HepG2 (cell line): ENCODE results near the gene TNKS1BP1. TPM values are rescaled to one million over a fixed set of nuclear protein-coding genes. Genes with fewer than 3 reads are reported as not detected.

Experiments used
- GZF1 ChIP-seq: sonication (generic); formaldehyde crosslinking; IDR thresholded peaks from 2 replicates; pipeline ENCODE4 v1.5.1; 2020; ENCODE audit warnings: mild to moderate bottlenecking, missing genetic modification reagents
- HMG20B ChIP-seq: conservative IDR thresholded peaks from 2 replicates; pipeline ENCODE4 v1.6.1; 2016; ENCODE audit warnings: missing genetic modification reagents, missing compliant biosample characterization
- MAF1 ChIP-seq: sonication (generic); formaldehyde crosslinking; IDR thresholded peaks from 2 replicates; pipeline ENCODE4 v1.5.0; 2020; ENCODE audit warnings: missing genetic modification reagents, borderline replicate concordance
- SIX4 ChIP-seq: sonication (generic); formaldehyde crosslinking; IDR thresholded peaks from 2 replicates; pipeline ENCODE4 v1.4.0; 2020; ENCODE audit warnings: missing genetic modification reagents
- TP53 ChIP-seq: sonication (generic); formaldehyde crosslinking; conservative IDR thresholded peaks from 2 replicates; pipeline ENCODE4 v1.4.0; 2020; ENCODE audit warnings: missing genetic modification reagents
- ZNF350 ChIP-seq: sonication (generic); formaldehyde crosslinking; IDR thresholded peaks from 2 replicates; pipeline ENCODE4 v1.4.0; 2020; ENCODE audit warnings: mild to moderate bottlenecking, low read depth, missing genetic modification reagents, borderline replicate concordance
- polyA plus RNA-seq, 8 experiments: library from polyadenylated mRNA; depleted of rRNA in 3 of 8; stranded (reverse) in 7 of 8; unstranded in 1 of 8; fragments of >200 nt; fragmentation: Illumina TruSeq in 4 of 8; extraction: Trizol in 4 of 8; gene quantifications; 2 replicates each; pipeline versions ENCODE4 v1.2.1 to v1.2.3, GENCODE V29; 2011 to 2016; ENCODE audit warnings: low read depth in 4 of 8, missing spikeins in 1 of 8, mixed read lengths in 1 of 8; ENCODE audit not compliant: insufficient read depth in 1 of 8
- total RNA-seq, 5 experiments: library from RNA; depleted of rRNA; stranded (reverse); fragments of >200 nt; fragmentation: Illumina TruSeq; extraction: Trizol; gene quantifications; 2 replicates each; pipeline ENCODE4 v1.2.3, GENCODE V29; 2016; ENCODE audit warnings: low read depth in 1 of 5
- TF ChIP-seq, protein P1 (sequence below): sonication (generic); formaldehyde crosslinking; IDR thresholded peaks from 2 replicates; pipeline ENCODE4 v1.4.0; 2020; ENCODE audit warnings: missing genetic modification reagents, borderline replicate concordance
- TF ChIP-seq, protein P2 (sequence below): sonication (generic); formaldehyde crosslinking; conservative IDR thresholded peaks from 2 replicates; pipeline ENCODE4 v1.8.0; 2022; ENCODE audit warnings: mild to moderate bottlenecking, moderate library complexity, missing genetic modification reagents
- TF ChIP-seq, protein P3 (sequence below): sonication (generic); formaldehyde crosslinking; IDR thresholded peaks from 2 replicates; pipeline ENCODE4 v1.9.0; 2021; ENCODE audit warnings: mild to moderate bottlenecking, missing genetic modification reagents
- TF ChIP-seq, protein P4 (sequence below): IDR thresholded peaks from 2 replicates; pipeline ENCODE4 v1.6.1; 2012; ENCODE audit warnings: inconsistent platforms
- TF ChIP-seq, protein P5 (sequence below): fragments of 450-650 bp; IDR thresholded peaks from 2 replicates; pipeline ENCODE4 v1.6.1; 2017; ENCODE audit warnings: mild to moderate bottlenecking
- TF ChIP-seq, protein P6 (sequence below): sonication (generic); formaldehyde crosslinking; IDR thresholded peaks from 2 replicates; pipeline ENCODE4 v1.4.0; 2020; ENCODE audit warnings: missing genetic modification reagents, borderline replicate concordance

The TNKS1BP1 gene
- total and polyA plus RNA-seq, 2 of the 13 experiments (the other 11 are each of a cell fraction or from before 2014, with no cell fraction given), result 13.7 to 15.0 TPM

DNA sequence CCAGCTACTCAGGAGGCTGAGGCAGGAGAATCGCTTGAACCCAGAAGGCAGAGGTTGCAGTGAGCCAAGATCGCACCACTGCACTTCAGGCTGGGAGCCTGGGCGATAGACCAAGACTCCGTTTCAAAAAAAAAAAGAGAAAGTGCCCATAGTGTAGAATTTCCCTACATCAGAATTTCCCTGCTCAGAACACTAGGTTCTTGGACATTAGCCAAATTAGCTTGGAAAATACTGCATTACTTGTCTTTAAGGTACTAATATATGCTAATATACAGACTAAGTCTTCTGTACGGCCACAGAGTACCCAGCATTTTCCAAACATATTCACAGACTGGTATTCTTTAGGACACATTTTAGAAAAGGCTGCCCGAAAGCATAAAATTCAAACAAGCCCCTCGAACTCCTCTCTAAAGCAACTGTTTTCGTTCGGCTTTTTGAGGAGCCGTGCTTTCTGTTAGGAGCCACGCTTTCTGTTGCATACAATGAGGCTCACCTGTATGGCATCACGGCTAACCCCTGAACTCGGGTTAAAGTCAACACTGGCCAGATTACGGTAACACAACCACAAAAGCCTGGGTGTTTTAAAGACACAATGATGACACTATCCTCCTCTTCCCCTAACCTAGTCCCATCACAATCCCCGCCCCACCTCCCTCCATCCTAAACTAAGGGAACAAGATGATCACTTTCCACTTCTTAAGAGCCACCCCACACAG, 18.4 kb downstream of the TNKS1BP1 start (continued):
- TF ChIP-seq ZNF350, result no peak
- TF ChIP-seq GZF1, result peak; percentile 73; the same call in 1 of the 2 replicates
- TF ChIP-seq, protein P1, sequence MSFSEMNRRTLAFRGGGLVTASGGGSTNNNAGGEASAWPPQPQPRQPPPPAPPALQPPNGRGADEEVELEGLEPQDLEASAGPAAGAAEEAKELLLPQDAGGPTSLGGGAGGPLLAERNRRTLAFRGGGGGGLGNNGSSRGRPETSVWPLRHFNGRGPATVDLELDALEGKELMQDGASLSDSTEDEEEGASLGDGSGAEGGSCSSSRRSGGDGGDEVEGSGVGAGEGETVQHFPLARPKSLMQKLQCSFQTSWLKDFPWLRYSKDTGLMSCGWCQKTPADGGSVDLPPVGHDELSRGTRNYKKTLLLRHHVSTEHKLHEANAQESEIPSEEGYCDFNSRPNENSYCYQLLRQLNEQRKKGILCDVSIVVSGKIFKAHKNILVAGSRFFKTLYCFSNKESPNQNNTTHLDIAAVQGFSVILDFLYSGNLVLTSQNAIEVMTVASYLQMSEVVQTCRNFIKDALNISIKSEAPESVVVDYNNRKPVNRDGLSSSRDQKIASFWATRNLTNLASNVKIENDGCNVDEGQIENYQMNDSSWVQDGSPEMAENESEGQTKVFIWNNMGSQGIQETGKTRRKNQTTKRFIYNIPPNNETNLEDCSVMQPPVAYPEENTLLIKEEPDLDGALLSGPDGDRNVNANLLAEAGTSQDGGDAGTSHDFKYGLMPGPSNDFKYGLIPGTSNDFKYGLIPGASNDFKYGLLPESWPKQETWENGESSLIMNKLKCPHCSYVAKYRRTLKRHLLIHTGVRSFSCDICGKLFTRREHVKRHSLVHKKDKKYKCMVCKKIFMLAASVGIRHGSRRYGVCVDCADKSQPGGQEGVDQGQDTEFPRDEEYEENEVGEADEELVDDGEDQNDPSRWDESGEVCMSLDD (CRISPR knock-in tag), result no peak
- no peak for TF ChIP-seq SIX4 (CRISPR knock-in tag)
- TF ChIP-seq, protein P2, sequence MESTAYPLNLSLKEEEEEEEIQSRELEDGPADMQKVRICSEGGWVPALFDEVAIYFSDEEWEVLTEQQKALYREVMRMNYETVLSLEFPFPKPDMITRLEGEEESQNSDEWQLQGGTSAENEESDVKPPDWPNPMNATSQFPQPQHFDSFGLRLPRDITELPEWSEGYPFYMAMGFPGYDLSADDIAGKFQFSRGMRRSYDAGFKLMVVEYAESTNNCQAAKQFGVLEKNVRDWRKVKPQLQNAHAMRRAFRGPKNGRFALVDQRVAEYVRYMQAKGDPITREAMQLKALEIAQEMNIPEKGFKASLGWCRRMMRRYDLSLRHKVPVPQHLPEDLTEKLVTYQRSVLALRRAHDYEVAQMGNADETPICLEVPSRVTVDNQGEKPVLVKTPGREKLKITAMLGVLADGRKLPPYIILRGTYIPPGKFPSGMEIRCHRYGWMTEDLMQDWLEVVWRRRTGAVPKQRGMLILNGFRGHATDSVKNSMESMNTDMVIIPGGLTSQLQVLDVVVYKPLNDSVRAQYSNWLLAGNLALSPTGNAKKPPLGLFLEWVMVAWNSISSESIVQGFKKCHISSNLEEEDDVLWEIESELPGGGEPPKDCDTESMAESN (CRISPR knock-in tag), result no peak
- no peak for TF ChIP-seq MAF1 (CRISPR knock-in tag)
- TF ChIP-seq, protein P3, sequence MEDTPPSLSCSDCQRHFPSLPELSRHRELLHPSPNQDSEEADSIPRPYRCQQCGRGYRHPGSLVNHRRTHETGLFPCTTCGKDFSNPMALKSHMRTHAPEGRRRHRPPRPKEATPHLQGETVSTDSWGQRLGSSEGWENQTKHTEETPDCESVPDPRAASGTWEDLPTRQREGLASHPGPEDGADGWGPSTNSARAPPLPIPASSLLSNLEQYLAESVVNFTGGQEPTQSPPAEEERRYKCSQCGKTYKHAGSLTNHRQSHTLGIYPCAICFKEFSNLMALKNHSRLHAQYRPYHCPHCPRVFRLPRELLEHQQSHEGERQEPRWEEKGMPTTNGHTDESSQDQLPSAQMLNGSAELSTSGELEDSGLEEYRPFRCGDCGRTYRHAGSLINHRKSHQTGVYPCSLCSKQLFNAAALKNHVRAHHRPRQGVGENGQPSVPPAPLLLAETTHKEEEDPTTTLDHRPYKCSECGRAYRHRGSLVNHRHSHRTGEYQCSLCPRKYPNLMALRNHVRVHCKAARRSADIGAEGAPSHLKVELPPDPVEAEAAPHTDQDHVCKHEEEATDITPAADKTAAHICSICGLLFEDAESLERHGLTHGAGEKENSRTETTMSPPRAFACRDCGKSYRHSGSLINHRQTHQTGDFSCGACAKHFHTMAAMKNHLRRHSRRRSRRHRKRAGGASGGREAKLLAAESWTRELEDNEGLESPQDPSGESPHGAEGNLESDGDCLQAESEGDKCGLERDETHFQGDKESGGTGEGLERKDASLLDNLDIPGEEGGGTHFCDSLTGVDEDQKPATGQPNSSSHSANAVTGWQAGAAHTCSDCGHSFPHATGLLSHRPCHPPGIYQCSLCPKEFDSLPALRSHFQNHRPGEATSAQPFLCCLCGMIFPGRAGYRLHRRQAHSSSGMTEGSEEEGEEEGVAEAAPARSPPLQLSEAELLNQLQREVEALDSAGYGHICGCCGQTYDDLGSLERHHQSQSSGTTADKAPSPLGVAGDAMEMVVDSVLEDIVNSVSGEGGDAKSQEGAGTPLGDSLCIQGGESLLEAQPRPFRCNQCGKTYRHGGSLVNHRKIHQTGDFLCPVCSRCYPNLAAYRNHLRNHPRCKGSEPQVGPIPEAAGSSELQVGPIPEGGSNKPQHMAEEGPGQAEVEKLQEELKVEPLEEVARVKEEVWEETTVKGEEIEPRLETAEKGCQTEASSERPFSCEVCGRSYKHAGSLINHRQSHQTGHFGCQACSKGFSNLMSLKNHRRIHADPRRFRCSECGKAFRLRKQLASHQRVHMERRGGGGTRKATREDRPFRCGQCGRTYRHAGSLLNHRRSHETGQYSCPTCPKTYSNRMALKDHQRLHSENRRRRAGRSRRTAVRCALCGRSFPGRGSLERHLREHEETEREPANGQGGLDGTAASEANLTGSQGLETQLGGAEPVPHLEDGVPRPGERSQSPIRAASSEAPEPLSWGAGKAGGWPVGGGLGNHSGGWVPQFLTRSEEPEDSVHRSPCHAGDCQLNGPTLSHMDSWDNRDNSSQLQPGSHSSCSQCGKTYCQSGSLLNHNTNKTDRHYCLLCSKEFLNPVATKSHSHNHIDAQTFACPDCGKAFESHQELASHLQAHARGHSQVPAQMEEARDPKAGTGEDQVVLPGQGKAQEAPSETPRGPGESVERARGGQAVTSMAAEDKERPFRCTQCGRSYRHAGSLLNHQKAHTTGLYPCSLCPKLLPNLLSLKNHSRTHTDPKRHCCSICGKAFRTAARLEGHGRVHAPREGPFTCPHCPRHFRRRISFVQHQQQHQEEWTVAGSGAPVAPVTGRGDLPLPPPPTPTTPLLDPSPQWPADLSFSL, result peak; percentile 95
- TF ChIP-seq, protein P4, sequence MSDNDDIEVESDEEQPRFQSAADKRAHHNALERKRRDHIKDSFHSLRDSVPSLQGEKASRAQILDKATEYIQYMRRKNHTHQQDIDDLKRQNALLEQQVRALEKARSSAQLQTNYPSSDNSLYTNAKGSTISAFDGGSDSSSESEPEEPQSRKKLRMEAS, result peak; percentile 63
- no peak for TF ChIP-seq HMG20B (CRISPR knock-in tag)
- no peak for TF ChIP-seq TP53
- TF ChIP-seq, protein P5, sequence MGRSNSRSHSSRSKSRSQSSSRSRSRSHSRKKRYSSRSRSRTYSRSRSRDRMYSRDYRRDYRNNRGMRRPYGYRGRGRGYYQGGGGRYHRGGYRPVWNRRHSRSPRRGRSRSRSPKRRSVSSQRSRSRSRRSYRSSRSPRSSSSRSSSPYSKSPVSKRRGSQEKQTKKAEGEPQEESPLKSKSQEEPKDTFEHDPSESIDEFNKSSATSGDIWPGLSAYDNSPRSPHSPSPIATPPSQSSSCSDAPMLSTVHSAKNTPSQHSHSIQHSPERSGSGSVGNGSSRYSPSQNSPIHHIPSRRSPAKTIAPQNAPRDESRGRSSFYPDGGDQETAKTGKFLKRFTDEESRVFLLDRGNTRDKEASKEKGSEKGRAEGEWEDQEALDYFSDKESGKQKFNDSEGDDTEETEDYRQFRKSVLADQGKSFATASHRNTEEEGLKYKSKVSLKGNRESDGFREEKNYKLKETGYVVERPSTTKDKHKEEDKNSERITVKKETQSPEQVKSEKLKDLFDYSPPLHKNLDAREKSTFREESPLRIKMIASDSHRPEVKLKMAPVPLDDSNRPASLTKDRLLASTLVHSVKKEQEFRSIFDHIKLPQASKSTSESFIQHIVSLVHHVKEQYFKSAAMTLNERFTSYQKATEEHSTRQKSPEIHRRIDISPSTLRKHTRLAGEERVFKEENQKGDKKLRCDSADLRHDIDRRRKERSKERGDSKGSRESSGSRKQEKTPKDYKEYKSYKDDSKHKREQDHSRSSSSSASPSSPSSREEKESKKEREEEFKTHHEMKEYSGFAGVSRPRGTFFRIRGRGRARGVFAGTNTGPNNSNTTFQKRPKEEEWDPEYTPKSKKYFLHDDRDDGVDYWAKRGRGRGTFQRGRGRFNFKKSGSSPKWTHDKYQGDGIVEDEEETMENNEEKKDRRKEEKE, result no peak
- TF ChIP-seq, protein P6, sequence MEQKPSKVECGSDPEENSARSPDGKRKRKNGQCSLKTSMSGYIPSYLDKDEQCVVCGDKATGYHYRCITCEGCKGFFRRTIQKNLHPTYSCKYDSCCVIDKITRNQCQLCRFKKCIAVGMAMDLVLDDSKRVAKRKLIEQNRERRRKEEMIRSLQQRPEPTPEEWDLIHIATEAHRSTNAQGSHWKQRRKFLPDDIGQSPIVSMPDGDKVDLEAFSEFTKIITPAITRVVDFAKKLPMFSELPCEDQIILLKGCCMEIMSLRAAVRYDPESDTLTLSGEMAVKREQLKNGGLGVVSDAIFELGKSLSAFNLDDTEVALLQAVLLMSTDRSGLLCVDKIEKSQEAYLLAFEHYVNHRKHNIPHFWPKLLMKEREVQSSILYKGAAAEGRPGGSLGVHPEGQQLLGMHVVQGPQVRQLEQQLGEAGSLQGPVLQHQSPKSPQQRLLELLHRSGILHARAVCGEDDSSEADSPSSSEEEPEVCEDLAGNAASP, result peak; percentile 43; the same call in 1 of the 2 replicates
